GM19023 (cell line): ENCODE data around the gene GSC2.

Source experiments
- ATAC-seq: cut with Tn5 transposase; IDR thresholded peaks from one replicate; pipeline ENCODE4 v1.9.1; 2021; ENCODE audit warnings: mild to moderate bottlenecking, moderate library complexity; ENCODE audit not compliant: unreplicated experiment

GSC2 gene

GRCh38 chr22:19149991-19150390 is at the start of gene GSC2:
TSS of gene GSC2 (minus strand) at chr22:19150292. CDS start at chr22:19150283, 9 bp downstream.
- no peak for ATAC-seq

- no peak for ATAC-seq
These were observed 49.4 kb upstream of the GSC2 start for GRCh38 chr22:19199479-19199878.

GRCh38 chr22:19197997-19198865 is 48.1 kb upstream of the GSC2 start:
- no peak for ATAC-seq

- ATAC-seq, result no peak
These were observed 46.9 kb upstream of the GSC2 start for GRCh38 chr22:19196841-19197612.

GRCh38 chr22:19195796-19196731 is 46.0 kb upstream of the GSC2 start:
- no peak for ATAC-seq

- no peak for ATAC-seq
These were observed 44.9 kb upstream of the GSC2 start for GRCh38 chr22:19194766-19195536.

- no peak for ATAC-seq
These were observed 43.8 kb upstream of the GSC2 start for GRCh38 chr22:19193879-19194278.

- no peak for ATAC-seq
These were observed 37.8 kb upstream of the GSC2 start for GRCh38 chr22:19187716-19188563.

GRCh38 chr22:19184276-19184997 is 34.3 kb upstream of the GSC2 start:
- no peak for ATAC-seq

GRCh38 chr22:19183216-19183615 is 33.1 kb upstream of the GSC2 start:
- no peak for ATAC-seq

- no peak for ATAC-seq
These were observed 32.5 kb upstream of the GSC2 start for GRCh38 chr22:19182472-19183157.

GRCh38 chr22:19181786-19182471 is 31.8 kb upstream of the GSC2 start:
- no peak for ATAC-seq

- ATAC-seq, result no peak
These were observed 30.8 kb upstream of the GSC2 start for GRCh38 chr22:19180740-19181410.

- no peak for ATAC-seq
These were observed 30.1 kb upstream of the GSC2 start for GRCh38 chr22:19180234-19180633.

- peak; percentile 37 for ATAC-seq
These were observed 29.5 kb upstream of the GSC2 start for GRCh38 chr22:19179497-19180048.

GRCh38 chr22:19178657-19179496 is 28.8 kb upstream of the GSC2 start, which contains the start of gene SLC25A1:
TSS of gene SLC25A1 (minus strand) at chr22:19178736. CDS start at chr22:19178673, 63 bp downstream.
- ATAC-seq, result peak; percentile 72
